ENCODE measurements around the gene CXCL5.

Gene CXCL5

GRCh38 chr4:74032064-74032463 lies 33.6 kb upstream of the CXCL5 start:
- no peak for TF ChIP-seq CTCF (IDR thresholded peaks at IDR 0.05; ENCODE audit: borderline replicate concordance, control extremely low read depth, extremely low read depth, insufficient read depth, missing control alignments)
- no peak for DNase-seq (ENCODE audit: low spot score)
- in situ Hi-C loops (cut with MboI; ENCODE audit: low sequenced_read_pairs, unreplicated experiment): no loop called here

- no peak for TF ChIP-seq CTCF (IDR thresholded peaks at IDR 0.05; ENCODE audit: borderline replicate concordance, control extremely low read depth, extremely low read depth, insufficient read depth, missing control alignments)
- no peak for DNase-seq (ENCODE audit: low spot score)
- in situ Hi-C loops (cut with MboI; ENCODE audit: low sequenced_read_pairs, unreplicated experiment): no loop called here
Measured at GRCh38 chr4:74031576-74031975, 33.1 kb upstream of the CXCL5 start.

GRCh38 chr4:74030285-74030684 lies 31.8 kb upstream of the CXCL5 start:
- no peak for TF ChIP-seq CTCF (IDR thresholded peaks at IDR 0.05; ENCODE audit: borderline replicate concordance, control extremely low read depth, extremely low read depth, insufficient read depth, missing control alignments)
- in situ Hi-C loops (cut with MboI; ENCODE audit: low sequenced_read_pairs, unreplicated experiment): no loop called here
- DNase-seq (ENCODE audit: low spot score): no peak

- in situ Hi-C loops (cut with MboI; ENCODE audit: low sequenced_read_pairs, unreplicated experiment): no loop called here
- DNase-seq (ENCODE audit: low spot score): no peak
- TF ChIP-seq CTCF (IDR thresholded peaks at IDR 0.05; ENCODE audit: borderline replicate concordance, control extremely low read depth, extremely low read depth, insufficient read depth, missing control alignments): no peak
Measured at GRCh38 chr4:74028504-74028903, 30.0 kb upstream of the CXCL5 start.

- no peak for TF ChIP-seq CTCF (IDR thresholded peaks at IDR 0.05; ENCODE audit: borderline replicate concordance, control extremely low read depth, extremely low read depth, insufficient read depth, missing control alignments)
- DNase-seq (ENCODE audit: low spot score): no peak
- in situ Hi-C loops (cut with MboI; ENCODE audit: low sequenced_read_pairs, unreplicated experiment): no loop called here
Measured at GRCh38 chr4:74023709-74024108, 25.2 kb upstream of the CXCL5 start.

- in situ Hi-C loops (cut with MboI; ENCODE audit: low sequenced_read_pairs, unreplicated experiment): no loop called here
- TF ChIP-seq CTCF (IDR thresholded peaks at IDR 0.05; ENCODE audit: borderline replicate concordance, control extremely low read depth, extremely low read depth, insufficient read depth, missing control alignments): no peak
Measured at GRCh38 chr4:74021601-74022000, 23.1 kb upstream of the CXCL5 start.

GRCh38 chr4:74018771-74019170 lies 20.3 kb upstream of the CXCL5 start:
- in situ Hi-C loops (cut with MboI; ENCODE audit: low sequenced_read_pairs, unreplicated experiment): no loop called here
- TF ChIP-seq CTCF (IDR thresholded peaks at IDR 0.05; ENCODE audit: borderline replicate concordance, control extremely low read depth, extremely low read depth, insufficient read depth, missing control alignments): no peak
- no peak for DNase-seq (ENCODE audit: low spot score)

More at GRCh38 chr4:74021601-74022000, 23.1 kb upstream of the CXCL5 start:
- DNase-seq (ENCODE audit: low spot score): no peak
